HepG2 (cell line): ENCODE results near the gene KRT40. TPM values are rescaled to one million over a fixed set of nuclear protein-coding genes. Genes with fewer than 3 reads are reported as not detected.

ENCODE experiments used
- ATAC-seq: fragments of 200-7000 bp; cut with Tn5 transposase; 3 replicates; pipeline ENCODE4 v1.9.1; 2020; ENCODE audit warnings: mild to moderate bottlenecking, moderate library complexity
- BruUV-seq: library from RNA; stranded (reverse); fragments of 400-500 nt; replicated peaks from 2 replicates; lab custom pipeline; 2021; lab: Mats Ljungman, UMichigan
- CTCF ChIA-PET: fragments of 300-600 bp; formaldehyde crosslinking; extraction: SDS; loops from one replicate; lab custom pipeline; 2021; ENCODE audit warnings: low total read pairs, inconsistent platforms, low intra/inter-chr PET ratio; lab: Yijun Ruan, JAX
- POLR2A ChIA-PET: fragments of 350-600 bp; sonication (Branson Sonifier 250); formaldehyde crosslinking; loops from one replicate; lab custom pipeline; 2020; ENCODE audit warnings: antibody characterized with exemption, inconsistent platforms; lab: Yijun Ruan, JAX
- DNase-seq: peaks from one replicate; pipeline ENCODE4 v3.0.0-alpha.2; 2015; ENCODE audit warnings: low spot score
- FAIRE-seq: peaks from 3 replicates; lab custom pipeline; 2011; peaks lifted over from hg19 to GRCh38; lab: Jason Lieb, UNC
- H2AFZ ChIP-seq: one replicate; pipeline ENCODE4 v1.6.1; 2011; ENCODE audit warnings: low read length, inconsistent platforms
- H3K27ac ChIP-seq: fragments of 300-600 bp; 3 replicates; pipeline ENCODE4 v1.8.0; 2011; ENCODE audit warnings: mixed run types, mild to moderate bottlenecking, mixed read lengths, low read length, inconsistent platforms; ENCODE audit not compliant: insufficient read depth; ENCODE audit errors: extremely low read length
- H3K27me3 ChIP-seq, 2 experiments: fragments of 200-600 bp in 1 of 2; 2 replicates in 1 of 2; 3 replicates in 1 of 2; pipeline versions ENCODE4 v1.6.0 to v1.8.0; 2011; ENCODE audit warnings: low read length in 2 of 2, mild to moderate bottlenecking in 2 of 2, moderate library complexity in 2 of 2, inconsistent platforms in 1 of 2; ENCODE audit not compliant: insufficient read depth in 2 of 2, control insufficient read depth in 1 of 2
- H3K36me3 ChIP-seq, 2 experiments: fragments of 200-600 bp in 1 of 2; replicated peaks in 1 of 2; 2 replicates in 1 of 2; 3 replicates in 1 of 2; pipeline versions ENCODE4 v1.5.1 to v1.8.0; 2011; ENCODE audit warnings: low read length in 2 of 2, inconsistent platforms in 1 of 2; ENCODE audit not compliant: insufficient read depth in 2 of 2, control insufficient read depth in 1 of 2
- H3K4me1 ChIP-seq: 2 replicates; pipeline ENCODE4 v1.5.1; 2012; ENCODE audit warnings: low read length, inconsistent platforms; ENCODE audit not compliant: insufficient read depth
- H3K4me2 ChIP-seq: 2 replicates; pipeline ENCODE4 v1.6.0; 2011; ENCODE audit warnings: low read depth, low read length, inconsistent platforms
- H3K4me3 ChIP-seq, 3 experiments: fragments of 200-600 bp in 1 of 3; sonication (generic), shearing (Covaris generic) in 1 of 3; replicated peaks in 1 of 3; 2 replicates each; pipeline ENCODE4 v1.5.1; 2011 to 2016; ENCODE audit warnings: low read length in 3 of 3, inconsistent platforms in 2 of 3, low read depth in 2 of 3, mild to moderate bottlenecking in 2 of 3, control low read depth in 1 of 3, mixed read lengths in 1 of 3; ENCODE audit not compliant: insufficient read depth in 1 of 3
- H3K79me2 ChIP-seq: one replicate; pipeline ENCODE4 v1.6.1; 2011; ENCODE audit warnings: low read length, inconsistent platforms; ENCODE audit not compliant: insufficient read depth
- H3K9ac ChIP-seq: 2 replicates; pipeline ENCODE4 v1.6.0; 2011; ENCODE audit warnings: mild to moderate bottlenecking, low read depth, low read length, inconsistent platforms; ENCODE audit not compliant: insufficient read depth
- H3K9me3 ChIP-seq: 2 replicates; pipeline ENCODE4 v1.5.1; 2012; ENCODE audit warnings: mild to moderate bottlenecking, low read length
- H4K20me1 ChIP-seq: 2 replicates; pipeline ENCODE4 v1.6.0; 2011; ENCODE audit warnings: inconsistent platforms, mild to moderate bottlenecking, low read length, moderate library complexity; ENCODE audit not compliant: insufficient read depth
- BORCS8-MEF2B ChIP-seq: sonication (generic); formaldehyde crosslinking; IDR thresholded peaks from 2 replicates; pipeline ENCODE4 v1.8.0; 2022; ENCODE audit warnings: mild to moderate bottlenecking, missing genetic modification reagents
- CEBPB ChIP-seq: IDR thresholded peaks from 2 replicates; pipeline ENCODE4 v1.6.1; 2011; ENCODE audit warnings: low read depth, low read length, improper control_type of control experiment, borderline replicate concordance
- KDM5B ChIP-seq: sonication (generic); formaldehyde crosslinking; IDR thresholded peaks from 2 replicates; pipeline ENCODE4 v1.4.0; 2020; ENCODE audit warnings: missing genetic modification reagents, mild to moderate bottlenecking, borderline replicate concordance
- MAFF ChIP-seq: IDR thresholded peaks from 2 replicates; pipeline ENCODE4 v1.6.1; 2011; ENCODE audit warnings: low read depth, low read length, improper control_type of control experiment
- NFIB ChIP-seq: sonication (generic); formaldehyde crosslinking; IDR thresholded peaks from 2 replicates; pipeline ENCODE4 v1.9.0; 2021; ENCODE audit warnings: missing genetic modification reagents, mild to moderate bottlenecking, borderline replicate concordance
- ZBTB10 ChIP-seq: sonication (generic); formaldehyde crosslinking; IDR thresholded peaks from 2 replicates; pipeline ENCODE4 v1.4.0; 2020; ENCODE audit warnings: missing genetic modification reagents, borderline replicate concordance
- ZNF34 ChIP-seq: sonication (generic); formaldehyde crosslinking; IDR thresholded peaks from 2 replicates; pipeline ENCODE4 v1.4.0; 2020; ENCODE audit warnings: mild to moderate bottlenecking, missing genetic modification reagents, borderline replicate concordance
- ZNF572 ChIP-seq: sonication (generic); formaldehyde crosslinking; IDR thresholded peaks from 2 replicates; pipeline ENCODE4 v1.5.1; 2020; ENCODE audit warnings: mild to moderate bottlenecking, missing genetic modification reagents
- ZNF615 ChIP-seq: sonication (generic); formaldehyde crosslinking; IDR thresholded peaks from 2 replicates; pipeline ENCODE4 v1.5.0; 2020; ENCODE audit warnings: mild to moderate bottlenecking, missing genetic modification reagents, borderline replicate concordance
- WGBS: methylation state at CpG from one replicate; pipeline ENCODE4 v1.1.6; 2017; ENCODE audit warnings: low lambda C conversion rate; 5-methylcytosine and 5-hydroxymethylcytosine counted together
- in situ Hi-C: cut with HindIII; loops from 2 replicates; pipeline ENCODE4 v1.10.0; 2017; ENCODE audit warnings: low pct_unique_long_range_greater_than_20kb; ENCODE audit not compliant: extremely low pct_ligation_motif_present
- intact Hi-C: fragments of 100-400 bp; cut with micrococcal nuclease; formaldehyde crosslinking; loops from one replicate; pipeline ENCODE4 v1.10.0; 2022; ENCODE audit not compliant: unreplicated experiment
- polyA plus RNA-seq, 8 experiments: library from polyadenylated mRNA; depleted of rRNA in 3 of 8; stranded (reverse) in 7 of 8; unstranded in 1 of 8; fragments of >200 nt; fragmentation: Illumina TruSeq in 4 of 8; extraction: Trizol in 4 of 8; gene quantifications; 2 replicates each; pipeline versions ENCODE4 v1.2.1 to v1.2.3, GENCODE V29; 2011 to 2016; ENCODE audit warnings: low read depth in 4 of 8, missing spikeins in 1 of 8, mixed read lengths in 1 of 8; ENCODE audit not compliant: insufficient read depth in 1 of 8
- total RNA-seq, 5 experiments: library from RNA; depleted of rRNA; stranded (reverse); fragments of >200 nt; fragmentation: Illumina TruSeq; extraction: Trizol; gene quantifications; 2 replicates each; pipeline ENCODE4 v1.2.3, GENCODE V29; 2016; ENCODE audit warnings: low read depth in 1 of 5
- TF ChIP-seq, protein P1 (sequence below): sonication (generic); formaldehyde crosslinking; IDR thresholded peaks from 2 replicates; pipeline ENCODE4 v1.5.0; 2020; ENCODE audit warnings: missing genetic modification reagents

The KRT40 gene
- total and polyA plus RNA-seq, 2 of the 13 experiments (the other 11 are each of a cell fraction or from before 2014, with no cell fraction given), result not detected

- no peak overlapping the region for H3K27ac ChIP-seq
- TF ChIP-seq CEBPB, result no peak
- no peak for TF ChIP-seq BORCS8-MEF2B (CRISPR knock-in tag)
- no peak for TF ChIP-seq KDM5B (CRISPR knock-in tag)
- TF ChIP-seq MAFF, result no peak
- ChIA-PET POLR2A (no interaction called here), CTCF (no interaction called here)
- DNase-seq, result no peak
- H3K4me3 ChIP-seq, result no peak overlapping the region
- no TSS peak for BruUV-seq
- no peak overlapping the region for H3K4me2 ChIP-seq
- 87% methylated on average over 2 of the region's 2 CpGs for WGBS
- in situ Hi-C loops (no loop called here), intact Hi-C loops (no loop called here)
- H3K79me2 ChIP-seq, result no peaks in the 10 kb centered on the region
- ATAC-seq, result no peak
- H4K20me1 ChIP-seq, result no peaks in the 10 kb centered on the region
- no peaks in the 10 kb centered on the region for H3K9me3 ChIP-seq
- H2AFZ ChIP-seq, result no peak overlapping the region
- H3K27me3 ChIP-seq, result no peaks in the 10 kb centered on the region
- H3K4me1 ChIP-seq, result peaks cover 18% of the 10 kb centered on the region
- H3K9ac ChIP-seq, result no peak overlapping the region
- H3K36me3 ChIP-seq, result no peaks in the 10 kb centered on the region
- FAIRE-seq, result no peak
These were observed 13.2 kb upstream of the KRT40 start for GRCh38 chr17:40997361-40997760.

- DNase-seq (no peak), FAIRE-seq (no peak), ATAC-seq (no peak)
- 76% methylated on average over 4 of the region's 4 CpGs for WGBS
- ChIA-PET POLR2A (no interaction called here), CTCF (no interaction called here)
- Histone ChIP-seq H3K79me2 (no peaks in the 10 kb centered on the region), H2AFZ (no peak overlapping the region), H3K4me3 (no peak overlapping the region), H3K4me1 (peaks cover 13% of the 10 kb centered on the region), H3K27me3 (no peaks in the 10 kb centered on the region), H3K9ac (no peak overlapping the region), H3K36me3 (no peaks in the 10 kb centered on the region), H3K4me2 (no peak overlapping the region), H3K9me3 (no peaks in the 10 kb centered on the region), H4K20me1 (no peaks in the 10 kb centered on the region), H3K27ac (no peak overlapping the region)
- no TSS peak for BruUV-seq
- TF ChIP-seq ZNF34 (CRISPR knock-in tag), result no peak
- TF ChIP-seq ZBTB10, result no peak
- no peak for TF ChIP-seq ZNF572 (CRISPR knock-in tag)
- TF ChIP-seq ZNF615 (CRISPR knock-in tag), result no peak
- no peak for TF ChIP-seq NFIB (CRISPR knock-in tag)
- TF ChIP-seq, protein P1, sequence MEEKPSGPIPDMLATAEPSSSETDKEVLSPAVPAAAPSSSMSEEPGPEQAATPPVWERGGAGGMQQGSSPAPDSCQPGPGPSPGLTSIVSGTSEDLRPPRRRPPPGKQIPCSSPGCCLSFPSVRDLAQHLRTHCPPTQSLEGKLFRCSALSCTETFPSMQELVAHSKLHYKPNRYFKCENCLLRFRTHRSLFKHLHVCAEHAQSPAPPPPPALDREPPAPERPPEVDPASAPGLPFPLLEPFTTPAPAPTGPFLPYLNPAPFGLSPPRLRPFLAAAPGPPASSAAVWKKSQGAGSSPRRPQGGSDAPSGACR (CRISPR knock-in tag), result no peak
- in situ Hi-C loops (no loop called here), intact Hi-C loops (no loop called here)
These were observed 12.7 kb upstream of the KRT40 start for GRCh38 chr17:40996829-40997228.
